Panc1 (cell line): ENCODE results near the gene PITX2.

Experiments used
- POLR2AphosphoS5 ChIP-seq: IDR thresholded peaks from 2 replicates; pipeline ENCODE4 v1.6.1; 2012; ENCODE audit warnings: mild to moderate bottlenecking, low read depth, low read length, moderate library complexity
- SIN3A ChIP-seq: IDR thresholded peaks from 2 replicates; pipeline ENCODE4 v1.6.1; 2012; ENCODE audit warnings: low read depth, mild to moderate bottlenecking, low read length, moderate library complexity, borderline replicate concordance; ENCODE audit not compliant: insufficient read depth
- TCF7L2 ChIP-seq: IDR thresholded peaks from 2 replicates; pipeline ENCODE4 v1.6.1; 2011; ENCODE audit warnings: mild to moderate bottlenecking, low read depth, low read length, inconsistent platforms
- TF ChIP-seq, protein P1 (sequence below): fragments of 450-650 bp; IDR thresholded peaks from 2 replicates; pipeline ENCODE4 v1.5.1; 2017; ENCODE audit warnings: mild to moderate bottlenecking
- TF ChIP-seq, protein P2 (sequence below), 2 experiments: IDR thresholded peaks; 2 replicates each; pipeline ENCODE4 v1.6.1; 2011 to 2012; ENCODE audit warnings: low read depth in 2 of 2, control low read depth in 1 of 2, low read length in 1 of 2, mild to moderate bottlenecking in 1 of 2, moderate library complexity in 1 of 2; ENCODE audit not compliant: insufficient read depth in 1 of 2

DNA sequence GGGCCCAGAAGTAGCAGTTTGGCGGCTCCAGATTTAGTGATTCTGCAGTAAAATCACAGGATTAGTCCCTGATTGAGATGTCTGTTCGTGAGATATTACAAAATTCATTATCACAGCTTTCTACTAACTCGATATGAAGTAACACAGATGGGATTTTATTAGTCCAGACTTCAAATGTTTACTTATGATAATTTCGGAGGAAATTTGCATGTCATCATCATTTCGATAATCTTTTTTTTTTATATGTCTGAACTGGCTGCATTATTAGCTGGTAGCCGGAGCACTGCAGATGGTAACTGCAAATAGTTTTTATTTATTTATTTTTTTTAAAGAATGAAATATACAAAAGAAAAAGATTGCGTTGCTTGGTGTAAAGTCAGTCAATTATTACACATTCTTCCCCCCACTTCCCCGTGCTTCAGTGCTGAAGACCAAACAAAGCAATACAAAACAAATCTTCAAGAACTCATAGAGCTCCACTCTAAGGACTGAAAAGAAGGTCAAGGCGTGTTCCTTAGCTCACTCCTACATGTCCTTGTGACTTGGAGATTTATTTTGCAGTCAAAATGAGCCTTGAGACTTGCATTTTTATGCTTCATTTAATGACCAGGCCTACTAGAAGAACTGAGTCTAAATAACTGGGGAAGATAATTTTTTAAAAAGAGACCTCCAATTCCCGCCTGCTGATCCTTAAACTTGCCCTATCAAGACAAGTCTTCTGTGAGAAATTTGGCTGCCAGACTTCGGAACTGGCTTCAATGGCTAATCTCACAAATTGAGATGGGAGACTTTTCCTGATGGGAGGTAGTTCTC lies 11.7 kb upstream of the PITX2 start:
- TF ChIP-seq POLR2AphosphoS5 = no peak
- TF ChIP-seq, protein P1, sequence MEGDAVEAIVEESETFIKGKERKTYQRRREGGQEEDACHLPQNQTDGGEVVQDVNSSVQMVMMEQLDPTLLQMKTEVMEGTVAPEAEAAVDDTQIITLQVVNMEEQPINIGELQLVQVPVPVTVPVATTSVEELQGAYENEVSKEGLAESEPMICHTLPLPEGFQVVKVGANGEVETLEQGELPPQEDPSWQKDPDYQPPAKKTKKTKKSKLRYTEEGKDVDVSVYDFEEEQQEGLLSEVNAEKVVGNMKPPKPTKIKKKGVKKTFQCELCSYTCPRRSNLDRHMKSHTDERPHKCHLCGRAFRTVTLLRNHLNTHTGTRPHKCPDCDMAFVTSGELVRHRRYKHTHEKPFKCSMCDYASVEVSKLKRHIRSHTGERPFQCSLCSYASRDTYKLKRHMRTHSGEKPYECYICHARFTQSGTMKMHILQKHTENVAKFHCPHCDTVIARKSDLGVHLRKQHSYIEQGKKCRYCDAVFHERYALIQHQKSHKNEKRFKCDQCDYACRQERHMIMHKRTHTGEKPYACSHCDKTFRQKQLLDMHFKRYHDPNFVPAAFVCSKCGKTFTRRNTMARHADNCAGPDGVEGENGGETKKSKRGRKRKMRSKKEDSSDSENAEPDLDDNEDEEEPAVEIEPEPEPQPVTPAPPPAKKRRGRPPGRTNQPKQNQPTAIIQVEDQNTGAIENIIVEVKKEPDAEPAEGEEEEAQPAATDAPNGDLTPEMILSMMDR = no peak
- no peak for TF ChIP-seq SIN3A
- TF ChIP-seq, protein P2, sequence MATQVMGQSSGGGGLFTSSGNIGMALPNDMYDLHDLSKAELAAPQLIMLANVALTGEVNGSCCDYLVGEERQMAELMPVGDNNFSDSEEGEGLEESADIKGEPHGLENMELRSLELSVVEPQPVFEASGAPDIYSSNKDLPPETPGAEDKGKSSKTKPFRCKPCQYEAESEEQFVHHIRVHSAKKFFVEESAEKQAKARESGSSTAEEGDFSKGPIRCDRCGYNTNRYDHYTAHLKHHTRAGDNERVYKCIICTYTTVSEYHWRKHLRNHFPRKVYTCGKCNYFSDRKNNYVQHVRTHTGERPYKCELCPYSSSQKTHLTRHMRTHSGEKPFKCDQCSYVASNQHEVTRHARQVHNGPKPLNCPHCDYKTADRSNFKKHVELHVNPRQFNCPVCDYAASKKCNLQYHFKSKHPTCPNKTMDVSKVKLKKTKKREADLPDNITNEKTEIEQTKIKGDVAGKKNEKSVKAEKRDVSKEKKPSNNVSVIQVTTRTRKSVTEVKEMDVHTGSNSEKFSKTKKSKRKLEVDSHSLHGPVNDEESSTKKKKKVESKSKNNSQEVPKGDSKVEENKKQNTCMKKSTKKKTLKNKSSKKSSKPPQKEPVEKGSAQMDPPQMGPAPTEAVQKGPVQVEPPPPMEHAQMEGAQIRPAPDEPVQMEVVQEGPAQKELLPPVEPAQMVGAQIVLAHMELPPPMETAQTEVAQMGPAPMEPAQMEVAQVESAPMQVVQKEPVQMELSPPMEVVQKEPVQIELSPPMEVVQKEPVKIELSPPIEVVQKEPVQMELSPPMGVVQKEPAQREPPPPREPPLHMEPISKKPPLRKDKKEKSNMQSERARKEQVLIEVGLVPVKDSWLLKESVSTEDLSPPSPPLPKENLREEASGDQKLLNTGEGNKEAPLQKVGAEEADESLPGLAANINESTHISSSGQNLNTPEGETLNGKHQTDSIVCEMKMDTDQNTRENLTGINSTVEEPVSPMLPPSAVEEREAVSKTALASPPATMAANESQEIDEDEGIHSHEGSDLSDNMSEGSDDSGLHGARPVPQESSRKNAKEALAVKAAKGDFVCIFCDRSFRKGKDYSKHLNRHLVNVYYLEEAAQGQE (IDR thresholded peaks at IDR 0.05; ENCODE audit: insufficient read depth in 1 of 2, low read depth in 2 of 2, low read length in 1 of 2) = no peak
- no peak for TF ChIP-seq TCF7L2
